ENCODE results near the gene DUOXA1.

DUOXA1 gene

DNA sequence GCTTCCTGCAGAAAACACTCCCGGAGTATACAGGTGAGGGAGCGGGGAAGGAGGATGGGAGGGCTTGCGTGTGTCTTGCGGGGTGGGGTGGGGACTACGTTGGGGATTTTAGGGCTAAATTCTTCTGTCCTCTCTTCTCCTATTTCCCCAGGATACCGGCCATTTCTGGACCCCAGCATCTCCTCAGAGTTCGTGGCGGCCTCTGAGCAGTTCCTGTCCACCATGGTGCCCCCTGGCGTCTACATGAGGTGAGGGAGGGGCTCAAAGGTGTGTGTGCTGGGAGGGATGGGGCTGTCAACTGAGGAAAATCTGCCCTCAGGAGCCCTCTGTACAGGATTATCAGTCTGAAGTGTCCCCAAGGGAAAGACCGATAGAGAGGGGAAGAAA lies 6.7 kb upstream of the DUOXA1 start:
- no peak for TF ChIP-seq FOXP2 (optimal IDR thresholded peaks at IDR 0.05; ENCODE audit: borderline replicate concordance, extremely low read depth, extremely low read length, insufficient read depth)
- TF ChIP-seq, protein P1, sequence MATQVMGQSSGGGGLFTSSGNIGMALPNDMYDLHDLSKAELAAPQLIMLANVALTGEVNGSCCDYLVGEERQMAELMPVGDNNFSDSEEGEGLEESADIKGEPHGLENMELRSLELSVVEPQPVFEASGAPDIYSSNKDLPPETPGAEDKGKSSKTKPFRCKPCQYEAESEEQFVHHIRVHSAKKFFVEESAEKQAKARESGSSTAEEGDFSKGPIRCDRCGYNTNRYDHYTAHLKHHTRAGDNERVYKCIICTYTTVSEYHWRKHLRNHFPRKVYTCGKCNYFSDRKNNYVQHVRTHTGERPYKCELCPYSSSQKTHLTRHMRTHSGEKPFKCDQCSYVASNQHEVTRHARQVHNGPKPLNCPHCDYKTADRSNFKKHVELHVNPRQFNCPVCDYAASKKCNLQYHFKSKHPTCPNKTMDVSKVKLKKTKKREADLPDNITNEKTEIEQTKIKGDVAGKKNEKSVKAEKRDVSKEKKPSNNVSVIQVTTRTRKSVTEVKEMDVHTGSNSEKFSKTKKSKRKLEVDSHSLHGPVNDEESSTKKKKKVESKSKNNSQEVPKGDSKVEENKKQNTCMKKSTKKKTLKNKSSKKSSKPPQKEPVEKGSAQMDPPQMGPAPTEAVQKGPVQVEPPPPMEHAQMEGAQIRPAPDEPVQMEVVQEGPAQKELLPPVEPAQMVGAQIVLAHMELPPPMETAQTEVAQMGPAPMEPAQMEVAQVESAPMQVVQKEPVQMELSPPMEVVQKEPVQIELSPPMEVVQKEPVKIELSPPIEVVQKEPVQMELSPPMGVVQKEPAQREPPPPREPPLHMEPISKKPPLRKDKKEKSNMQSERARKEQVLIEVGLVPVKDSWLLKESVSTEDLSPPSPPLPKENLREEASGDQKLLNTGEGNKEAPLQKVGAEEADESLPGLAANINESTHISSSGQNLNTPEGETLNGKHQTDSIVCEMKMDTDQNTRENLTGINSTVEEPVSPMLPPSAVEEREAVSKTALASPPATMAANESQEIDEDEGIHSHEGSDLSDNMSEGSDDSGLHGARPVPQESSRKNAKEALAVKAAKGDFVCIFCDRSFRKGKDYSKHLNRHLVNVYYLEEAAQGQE (IDR thresholded peaks at IDR 0.05; ENCODE audit: insufficient read depth in 1 of 2, low read depth in 2 of 2, low read length in 2 of 2), result no peak

DNA sequence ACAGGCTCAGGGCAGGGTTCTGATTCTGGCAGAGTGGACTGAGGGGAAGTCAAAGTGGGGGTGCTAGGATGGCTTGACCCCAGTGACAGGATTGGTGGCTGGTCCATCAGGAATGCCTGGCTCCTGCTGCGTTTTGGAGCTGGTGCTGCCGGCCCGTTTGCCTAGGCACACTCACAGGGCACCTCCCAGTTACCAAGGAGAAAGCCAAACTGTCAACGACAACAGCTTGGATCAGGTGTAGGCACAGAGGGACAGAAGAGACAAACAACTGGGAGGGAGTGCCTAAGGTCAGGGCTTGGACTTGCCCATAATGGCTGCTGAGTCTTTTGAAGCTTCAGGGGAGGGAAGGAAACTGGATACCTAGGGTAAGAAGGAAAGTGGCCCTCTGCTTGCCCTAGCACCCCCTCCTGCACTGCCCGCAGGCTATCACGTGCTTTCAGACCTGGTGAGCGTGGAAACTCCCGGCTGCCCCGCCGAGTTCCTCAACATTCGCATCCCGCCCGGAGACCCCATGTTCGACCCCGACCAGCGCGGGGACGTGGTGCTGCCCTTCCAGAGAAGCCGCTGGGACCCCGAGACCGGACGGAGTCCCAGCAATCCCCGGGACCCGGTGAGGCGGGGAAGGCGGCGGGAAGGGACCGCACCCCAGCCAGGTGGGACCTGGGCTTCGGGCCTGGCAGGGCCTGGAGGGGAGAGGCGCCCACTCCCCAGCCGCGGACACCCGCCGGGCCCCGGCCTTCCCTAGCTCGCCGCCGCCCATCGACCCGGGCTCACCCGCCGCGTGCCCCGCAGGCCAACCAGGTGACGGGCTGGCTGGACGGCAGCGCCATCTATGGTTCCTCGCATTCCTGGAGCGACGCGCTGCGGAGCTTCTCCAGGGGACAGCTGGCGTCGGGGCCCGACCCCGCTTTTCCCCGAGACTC lies 5.3 kb upstream of the DUOXA1 start:
- TF ChIP-seq POLR2AphosphoS5 (IDR thresholded peaks at IDR 0.05; ENCODE audit: low read depth, low read length), result no peak
- TF ChIP-seq, protein P1 (IDR thresholded peaks at IDR 0.05; ENCODE audit: insufficient read depth in 1 of 2, low read depth in 2 of 2, low read length in 2 of 2), result no peak
- no peak for TF ChIP-seq TAF1 (IDR thresholded peaks at IDR 0.05; ENCODE audit: borderline replicate concordance, insufficient read depth, low read length)
- no peak for TF ChIP-seq FOXP2 (optimal IDR thresholded peaks at IDR 0.05; ENCODE audit: borderline replicate concordance, extremely low read depth, extremely low read length, insufficient read depth)
- TF ChIP-seq SIN3A (IDR thresholded peaks at IDR 0.05; ENCODE audit: borderline replicate concordance, insufficient read depth, low read length), result no peak

DNA sequence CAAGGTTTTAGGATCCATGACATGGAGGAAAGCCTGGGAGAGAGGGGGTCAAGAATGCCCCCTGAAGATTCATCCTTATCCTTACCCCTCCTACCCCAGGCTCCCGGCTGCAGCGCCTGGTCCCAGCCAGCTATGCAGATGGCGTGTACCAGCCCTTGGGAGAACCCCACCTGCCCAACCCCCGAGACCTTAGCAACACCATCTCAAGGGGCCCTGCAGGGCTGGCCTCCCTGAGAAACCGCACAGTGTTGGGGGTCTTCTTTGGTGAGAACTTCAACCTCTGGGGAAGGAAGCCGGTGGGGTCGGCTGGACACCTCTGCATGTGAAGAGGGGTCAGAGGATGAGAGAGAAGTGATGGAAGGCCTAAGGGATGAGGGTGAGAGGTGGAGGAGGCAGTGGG lies 4.4 kb upstream of the DUOXA1 start:
- TF ChIP-seq TAF1 (IDR thresholded peaks at IDR 0.05; ENCODE audit: borderline replicate concordance, insufficient read depth, low read length), result no peak
- TF ChIP-seq POLR2AphosphoS5 (IDR thresholded peaks at IDR 0.05; ENCODE audit: low read depth, low read length), result no peak
- TF ChIP-seq, protein P1 (IDR thresholded peaks at IDR 0.05; ENCODE audit: insufficient read depth in 1 of 2, low read depth in 2 of 2, low read length in 2 of 2), result no peak
- no peak for TF ChIP-seq SIN3A (IDR thresholded peaks at IDR 0.05; ENCODE audit: borderline replicate concordance, insufficient read depth, low read length)
- no peak for TF ChIP-seq FOXP2 (optimal IDR thresholded peaks at IDR 0.05; ENCODE audit: borderline replicate concordance, extremely low read depth, extremely low read length, insufficient read depth)

DNA sequence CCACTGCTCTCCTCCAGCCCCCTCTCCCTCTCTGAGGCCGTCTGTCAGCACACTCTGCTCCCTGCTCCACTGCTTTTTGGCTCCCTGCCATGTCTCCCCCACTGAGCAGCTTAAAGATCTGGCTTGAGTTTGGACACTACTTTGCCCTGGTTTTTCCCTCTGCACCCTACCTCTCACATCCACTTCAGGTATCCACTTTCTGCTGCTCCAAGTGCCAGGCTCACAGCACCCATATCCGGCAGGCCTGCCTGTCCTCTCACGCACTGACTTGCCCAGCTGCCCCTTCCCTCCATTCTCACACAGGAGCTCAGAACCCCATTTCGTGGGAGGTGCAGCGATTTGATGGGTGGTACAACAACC lies 3.9 kb upstream of the DUOXA1 start:
- TF ChIP-seq, protein P1 (IDR thresholded peaks at IDR 0.05; ENCODE audit: insufficient read depth in 1 of 2, low read depth in 2 of 2, low read length in 2 of 2), result no peak
- TF ChIP-seq SIN3A (IDR thresholded peaks at IDR 0.05; ENCODE audit: borderline replicate concordance, insufficient read depth, low read length) (no peak), TAF1 (IDR thresholded peaks at IDR 0.05; ENCODE audit: borderline replicate concordance, insufficient read depth, low read length) (no peak), POLR2AphosphoS5 (IDR thresholded peaks at IDR 0.05; ENCODE audit: low read depth, low read length) (no peak), FOXP2 (optimal IDR thresholded peaks at IDR 0.05; ENCODE audit: borderline replicate concordance, extremely low read depth, extremely low read length, insufficient read depth) (no peak)
